HEK293 (cell line): ENCODE results near the gene SYCP3.

Experiments
- CTCF ChIA-PET: fragments of 350-600 bp; formaldehyde crosslinking; extraction: SDS; loops from one replicate; lab custom pipeline; 2021; ENCODE audit warnings: antibody characterized with exemption; lab: Yijun Ruan, JAX
- POLR2A ChIA-PET: fragments of 300-600 bp; formaldehyde crosslinking; extraction: SDS; loops from one replicate; lab custom pipeline; 2020; ENCODE audit warnings: antibody characterized with exemption, inconsistent platforms; lab: Yijun Ruan, JAX
- H3K27ac ChIP-seq: fragments of 200-500 bp; sonication (Bioruptor generic); 2 replicates; pipeline ENCODE4 v1.5.1; 2014; ENCODE audit warnings: low read depth, low read length, control low read depth, inconsistent platforms; ENCODE audit errors: extremely low read depth
- H3K36me3 ChIP-seq, 2 experiments: fragments of 200-500 bp in 1 of 2; sonication (Bioruptor generic) in 1 of 2; 1 replicate in 1 of 2; 2 replicates in 1 of 2; pipeline ENCODE4 v1.5.1; 2014 to 2017; ENCODE audit warnings: inconsistent platforms in 2 of 2, low read length in 2 of 2; ENCODE audit not compliant: control insufficient read depth in 2 of 2, insufficient read depth in 1 of 2
- H3K4me1 ChIP-seq: fragments of 200-500 bp; sonication (Bioruptor generic); 2 replicates; pipeline ENCODE4 v1.5.1; 2014; ENCODE audit warnings: mild to moderate bottlenecking, low read length, inconsistent platforms; ENCODE audit not compliant: control insufficient read depth, insufficient read depth
- H3K4me3 ChIP-seq: 2 replicates; pipeline ENCODE4 v1.5.1; 2011; ENCODE audit warnings: low read depth, mild to moderate bottlenecking, control low read depth, low read length, moderate library complexity
- H3K9me3 ChIP-seq: fragments of 200-500 bp; sonication (Bioruptor generic); 2 replicates; pipeline ENCODE4 v1.5.1; 2014; ENCODE audit warnings: low read depth, low read length, inconsistent platforms; ENCODE audit not compliant: control insufficient read depth, insufficient read depth
- GLIS1 ChIP-seq: fragments of 450-650 bp; formaldehyde crosslinking; IDR thresholded peaks from 2 replicates; pipeline ENCODE4 v1.5.1; 2016; ENCODE audit warnings: missing biosample characterization, missing genetic modification characterization
- KLF16 ChIP-seq: fragments of 450-650 bp; formaldehyde crosslinking; IDR thresholded peaks from 2 replicates; pipeline ENCODE4 v1.5.1; 2017; ENCODE audit warnings: missing biosample characterization, missing genetic modification characterization
- OVOL3 ChIP-seq: fragments of 450-650 bp; formaldehyde crosslinking; IDR thresholded peaks from 2 replicates; pipeline ENCODE4 v1.5.1; 2016; ENCODE audit warnings: missing biosample characterization, missing genetic modification characterization
- SP3 ChIP-seq: fragments of 450-650 bp; formaldehyde crosslinking; IDR thresholded peaks from 2 replicates; pipeline ENCODE4 v1.5.1; 2016; ENCODE audit warnings: missing biosample characterization, missing genetic modification characterization
- TCF7L2 ChIP-seq: IDR thresholded peaks from 2 replicates; pipeline ENCODE4 v1.6.1; 2011; ENCODE audit warnings: low read depth, mild to moderate bottlenecking, inconsistent platforms, low read length, moderate library complexity, borderline replicate concordance
- ZBTB1 ChIP-seq: fragments of 450-650 bp; formaldehyde crosslinking; IDR thresholded peaks from 2 replicates; pipeline ENCODE4 v1.5.1; 2016; ENCODE audit warnings: missing biosample characterization, missing genetic modification characterization
- ZBTB10 ChIP-seq: fragments of 450-650 bp; formaldehyde crosslinking; IDR thresholded peaks from 2 replicates; pipeline ENCODE4 v1.5.1; 2016; ENCODE audit warnings: missing biosample characterization, missing genetic modification characterization
- ZFP3 ChIP-seq: fragments of 450-650 bp; formaldehyde crosslinking; IDR thresholded peaks from 2 replicates; pipeline ENCODE4 v1.5.1; 2016; ENCODE audit warnings: low read depth, missing biosample characterization, missing genetic modification characterization
- ZNF112 ChIP-seq: fragments of 450-650 bp; formaldehyde crosslinking; IDR thresholded peaks from 2 replicates; pipeline ENCODE4 v1.5.0; 2017; ENCODE audit warnings: missing biosample characterization, missing genetic modification characterization
- ZNF140 ChIP-seq: fragments of 450-650 bp; formaldehyde crosslinking; IDR thresholded peaks from 2 replicates; pipeline ENCODE4 v1.5.1; 2016; ENCODE audit warnings: missing biosample characterization, missing genetic modification characterization
- ZNF175 ChIP-seq: fragments of 450-650 bp; formaldehyde crosslinking; IDR thresholded peaks from 2 replicates; pipeline ENCODE4 v1.5.1; 2016; ENCODE audit warnings: missing biosample characterization, missing genetic modification characterization
- ZNF274 ChIP-seq, 2 experiments: fragments of 200-500 bp in 1 of 2; fragments of 450-650 bp in 1 of 2; sonication (Bioruptor generic) in 1 of 2; formaldehyde crosslinking in 1 of 2; IDR thresholded peaks; 2 replicates each; pipeline versions ENCODE4 v1.5.1 to v1.6.1; 2014 to 2016; ENCODE audit warnings: borderline replicate concordance in 1 of 2, inconsistent platforms in 1 of 2, low read length in 1 of 2, missing biosample characterization in 1 of 2, missing genetic modification characterization in 1 of 2
- ZNF280C ChIP-seq: fragments of 450-650 bp; formaldehyde crosslinking; IDR thresholded peaks from 2 replicates; pipeline ENCODE4 v1.5.1; 2016; ENCODE audit warnings: missing biosample characterization, missing genetic modification characterization
- ZNF335 ChIP-seq: fragments of 450-650 bp; formaldehyde crosslinking; conservative IDR thresholded peaks from 2 replicates; pipeline ENCODE4 v1.5.1; 2016; ENCODE audit warnings: missing biosample characterization, missing genetic modification characterization
- ZNF510 ChIP-seq: fragments of 450-650 bp; formaldehyde crosslinking; IDR thresholded peaks from 2 replicates; pipeline ENCODE4 v1.5.1; 2018; ENCODE audit warnings: mild to moderate bottlenecking, missing genetic modification characterization, missing biosample characterization; ENCODE audit not compliant: insufficient replicate concordance
- ZNF747 ChIP-seq: fragments of 450-650 bp; formaldehyde crosslinking; IDR thresholded peaks from 2 replicates; pipeline ENCODE4 v1.5.1; 2016; ENCODE audit warnings: missing biosample characterization, missing genetic modification characterization
- ZNF768 ChIP-seq: fragments of 450-650 bp; formaldehyde crosslinking; IDR thresholded peaks from 2 replicates; pipeline ENCODE4 v1.5.1; 2018; ENCODE audit warnings: missing biosample characterization, mild to moderate bottlenecking, missing genetic modification characterization
- ZNF792 ChIP-seq: fragments of 450-650 bp; formaldehyde crosslinking; IDR thresholded peaks from 2 replicates; pipeline ENCODE4 v1.5.1; 2016; ENCODE audit warnings: missing biosample characterization, missing genetic modification characterization
- ZSCAN18 ChIP-seq: fragments of 450-650 bp; formaldehyde crosslinking; IDR thresholded peaks from 2 replicates; pipeline ENCODE4 v1.5.1; 2016; ENCODE audit warnings: missing biosample characterization, missing genetic modification characterization
- TF ChIP-seq, protein P1 (sequence below): fragments of 450-650 bp; formaldehyde crosslinking; IDR thresholded peaks from 2 replicates; pipeline ENCODE4 v1.5.1; 2016; ENCODE audit warnings: missing biosample characterization, missing genetic modification characterization, borderline replicate concordance
- TF ChIP-seq, protein P2 (sequence below): fragments of 450-650 bp; formaldehyde crosslinking; IDR thresholded peaks from 2 replicates; pipeline ENCODE4 v1.5.1; 2016; ENCODE audit warnings: missing biosample characterization, missing genetic modification characterization
- TF ChIP-seq, protein P3 (sequence below): fragments of 450-650 bp; formaldehyde crosslinking; IDR thresholded peaks from 2 replicates; pipeline ENCODE4 v1.5.1; 2017; ENCODE audit warnings: missing biosample characterization, missing genetic modification characterization

The SYCP3 gene

GRCh38 chr12:101761350-101761749, 22.1 kb upstream of the SYCP3 start:
- Histone ChIP-seq H3K36me3 (peaks cover 2 to 31% of the 10 kb centered on the region in 2 experiments; a peak in 2 of 3 replicates), H3K4me3 (no peak overlapping the region), H3K27ac (no peak overlapping the region), H3K4me1 (no peaks in the 10 kb centered on the region), H3K9me3 (no peaks in the 10 kb centered on the region)
- no peak for TF ChIP-seq ZNF175 (tag by site-specific recombination)
- no peak for TF ChIP-seq ZNF140 (tag by site-specific recombination)
- TF ChIP-seq ZBTB1, result no peak
- TF ChIP-seq ZFP3 (tag by site-specific recombination), result no peak
- TF ChIP-seq ZNF112 (tag by site-specific recombination), result no peak
- no peak for TF ChIP-seq GLIS1 (tag by site-specific recombination)
- no peak for TF ChIP-seq ZNF274 (IDR thresholded peaks at IDR 0.05; ENCODE audit: low read length)
- no peak for TF ChIP-seq ZNF274 (tag by site-specific recombination; IDR thresholded peaks at IDR 0.05; ENCODE audit: borderline replicate concordance)
- TF ChIP-seq, protein P1, sequence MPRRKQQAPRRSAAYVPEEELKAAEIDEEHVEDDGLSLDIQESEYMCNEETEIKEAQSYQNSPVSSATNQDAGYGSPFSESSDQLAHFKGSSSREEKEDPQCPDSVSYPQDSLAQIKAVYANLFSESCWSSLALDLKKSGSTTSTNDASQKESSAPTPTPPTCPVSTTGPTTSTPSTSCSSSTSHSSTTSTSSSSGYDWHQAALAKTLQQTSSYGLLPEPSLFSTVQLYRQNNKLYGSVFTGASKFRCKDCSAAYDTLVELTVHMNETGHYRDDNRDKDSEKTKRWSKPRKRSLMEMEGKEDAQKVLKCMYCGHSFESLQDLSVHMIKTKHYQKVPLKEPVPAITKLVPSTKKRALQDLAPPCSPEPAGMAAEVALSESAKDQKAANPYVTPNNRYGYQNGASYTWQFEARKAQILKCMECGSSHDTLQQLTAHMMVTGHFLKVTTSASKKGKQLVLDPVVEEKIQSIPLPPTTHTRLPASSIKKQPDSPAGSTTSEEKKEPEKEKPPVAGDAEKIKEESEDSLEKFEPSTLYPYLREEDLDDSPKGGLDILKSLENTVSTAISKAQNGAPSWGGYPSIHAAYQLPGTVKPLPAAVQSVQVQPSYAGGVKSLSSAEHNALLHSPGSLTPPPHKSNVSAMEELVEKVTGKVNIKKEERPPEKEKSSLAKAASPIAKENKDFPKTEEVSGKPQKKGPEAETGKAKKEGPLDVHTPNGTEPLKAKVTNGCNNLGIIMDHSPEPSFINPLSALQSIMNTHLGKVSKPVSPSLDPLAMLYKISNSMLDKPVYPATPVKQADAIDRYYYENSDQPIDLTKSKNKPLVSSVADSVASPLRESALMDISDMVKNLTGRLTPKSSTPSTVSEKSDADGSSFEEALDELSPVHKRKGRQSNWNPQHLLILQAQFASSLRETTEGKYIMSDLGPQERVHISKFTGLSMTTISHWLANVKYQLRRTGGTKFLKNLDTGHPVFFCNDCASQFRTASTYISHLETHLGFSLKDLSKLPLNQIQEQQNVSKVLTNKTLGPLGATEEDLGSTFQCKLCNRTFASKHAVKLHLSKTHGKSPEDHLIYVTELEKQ, result no peak
- no peak for TF ChIP-seq ZNF335 (tag by site-specific recombination)
- no peak for TF ChIP-seq SP3 (tag by site-specific recombination)
- no peak for TF ChIP-seq OVOL3 (tag by site-specific recombination)
- TF ChIP-seq ZNF768 (tag by site-specific recombination), result no peak
- no peak for TF ChIP-seq ZNF747
- no peak for TF ChIP-seq ZNF280C (tag by site-specific recombination)
- no peak for TF ChIP-seq KLF16
- no peak for TF ChIP-seq ZNF792 (tag by site-specific recombination)
- TF ChIP-seq, protein P2, sequence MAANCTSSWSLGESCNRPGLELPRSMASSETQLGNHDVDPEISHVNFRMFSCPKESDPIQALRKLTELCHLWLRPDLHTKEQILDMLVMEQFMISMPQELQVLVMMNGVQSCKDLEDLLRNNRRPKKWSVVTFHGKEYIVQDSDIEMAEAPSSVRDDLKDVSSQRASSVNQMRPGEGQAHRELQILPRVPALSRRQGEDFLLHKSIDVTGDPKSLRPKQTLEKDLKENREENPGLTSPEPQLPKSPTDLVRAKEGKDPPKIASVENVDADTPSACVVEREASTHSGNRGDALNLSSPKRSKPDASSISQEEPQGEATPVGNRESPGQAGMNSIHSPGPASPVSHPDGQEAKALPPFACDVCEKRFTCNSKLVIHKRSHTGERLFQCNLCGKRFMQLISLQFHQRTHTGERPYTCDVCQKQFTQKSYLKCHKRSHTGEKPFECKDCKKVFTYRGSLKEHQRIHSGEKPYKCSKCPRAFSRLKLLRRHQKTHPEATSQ (tag by site-specific recombination), result no peak
- TF ChIP-seq TCF7L2, result no peak
- POLR2A ChIA-PET, result no interaction called here
- CTCF ChIA-PET, result interaction anchor here (0.5 to 2.7 kb wide), 5 partner anchors 12 to 970 kb away, joined by 3 to 12 read pairs (median 4); no protein-coding TSS in a partner anchor

- no peaks in the 10 kb centered on the region for H3K9me3 ChIP-seq
- H3K4me1 ChIP-seq, result no peaks in the 10 kb centered on the region
- ChIA-PET CTCF (interaction anchor here (0.5 to 2.2 kb wide), 25 partner anchors 11 to 1917 kb away, joined by 3 to 7 read pairs (median 4); no protein-coding TSS in a partner anchor), POLR2A (no interaction called here)
- peaks cover 4 to 27% of the 10 kb centered on the region in 2 experiments; a peak in 2 of 3 replicates for H3K36me3 ChIP-seq
- H3K4me3 ChIP-seq, result no peak overlapping the region
- H3K27ac ChIP-seq, result no peak overlapping the region
- TF ChIP-seq ZNF510 (tag by site-specific recombination), result no peak
- TF ChIP-seq ZBTB10 (tag by site-specific recombination), result no peak
- TF ChIP-seq, protein P3, sequence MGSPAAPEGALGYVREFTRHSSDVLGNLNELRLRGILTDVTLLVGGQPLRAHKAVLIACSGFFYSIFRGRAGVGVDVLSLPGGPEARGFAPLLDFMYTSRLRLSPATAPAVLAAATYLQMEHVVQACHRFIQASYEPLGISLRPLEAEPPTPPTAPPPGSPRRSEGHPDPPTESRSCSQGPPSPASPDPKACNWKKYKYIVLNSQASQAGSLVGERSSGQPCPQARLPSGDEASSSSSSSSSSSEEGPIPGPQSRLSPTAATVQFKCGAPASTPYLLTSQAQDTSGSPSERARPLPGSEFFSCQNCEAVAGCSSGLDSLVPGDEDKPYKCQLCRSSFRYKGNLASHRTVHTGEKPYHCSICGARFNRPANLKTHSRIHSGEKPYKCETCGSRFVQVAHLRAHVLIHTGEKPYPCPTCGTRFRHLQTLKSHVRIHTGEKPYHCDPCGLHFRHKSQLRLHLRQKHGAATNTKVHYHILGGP (tag by site-specific recombination), result no peak
- no peak for TF ChIP-seq ZSCAN18 (tag by site-specific recombination)
Observed at GRCh38 chr12:101759396-101760047, 20.3 kb upstream of the SYCP3 start.
